B cell (primary cell): ENCODE results near the gene CHCHD3. TPM values are rescaled to one million over a fixed set of nuclear protein-coding genes. Genes with fewer than 3 reads are reported as not detected.
A peak's percentile ranks its signal among the peaks of the same experiment; 100 is the strongest.

Experiments
- ATAC-seq: fragments of 200-7000 bp; cut with Tn5 transposase; one replicate; pipeline ENCODE4 v1.10.0; 2021; ENCODE audit warnings: low read depth, mild to moderate bottlenecking, moderate number of reproducible peaks, moderate library complexity
- CTCF ChIA-PET: fragments of 350-600 bp; sonication (Branson Sonifier 250); formaldehyde crosslinking; loops from one replicate; lab custom pipeline; 2021; ENCODE audit warnings: antibody characterized with exemption, inconsistent platforms; lab: Charles Lee
- POLR2A ChIA-PET: fragments of 350-600 bp; sonication (Branson Sonifier 250); formaldehyde crosslinking; loops from one replicate; lab custom pipeline; 2021; ENCODE audit warnings: antibody characterized with exemption; lab: Charles Lee
- DNase-seq: peaks from one replicate; pipeline ENCODE4 v3.0.0; 2013
- H2AFZ ChIP-seq: 2 replicates; pipeline ENCODE4 v1.6.1; 2012; ENCODE audit warnings: mild to moderate bottlenecking, low read depth, low read length; ENCODE audit not compliant: insufficient read depth, poor library complexity, severe bottlenecking
- H3K27ac ChIP-seq, 2 donors: 1 replicate in 1 of 2; 2 replicates in 1 of 2; pipeline ENCODE4 v1.5.1; 2012 to 2013; ENCODE audit warnings: low read length in 2 of 2, mild to moderate bottlenecking in 2 of 2, moderate library complexity in 1 of 2
- H3K27me3 ChIP-seq, 4 experiments: fragments of 200-600 bp in 1 of 4; sonication (generic) in 1 of 4; replicated peaks in 1 of 4; 1 replicate in 2 of 4; 2 replicates in 2 of 4; pipeline versions ENCODE4 v1.6.1 to v1.7.0; 2013 to 2016; ENCODE audit warnings: low read length in 3 of 4, mild to moderate bottlenecking in 2 of 4, mixed read lengths in 1 of 4, moderate library complexity in 1 of 4; ENCODE audit not compliant: insufficient read depth in 4 of 4, control insufficient read depth in 3 of 4; ENCODE audit errors: control extremely low read depth in 1 of 4
- H3K36me3 ChIP-seq, 2 experiments: replicated peaks in 1 of 2; 1 replicate in 1 of 2; 2 replicates in 1 of 2; pipeline versions ENCODE4 v1.6.1 to v1.7.1; 2013; ENCODE audit warnings: low read length in 1 of 2; ENCODE audit not compliant: insufficient read depth in 2 of 2, control insufficient read depth in 1 of 2; ENCODE audit errors: control extremely low read depth in 1 of 2, extremely low read depth in 1 of 2
- H3K4me1 ChIP-seq, 2 donors: fragments of 200-600 bp in 1 of 2; sonication (generic) in 1 of 2; 1 replicate in 1 of 2; 2 replicates in 1 of 2; pipeline versions ENCODE4 v1.5.1 to v1.6.1; 2013 to 2017; ENCODE audit warnings: low read length in 2 of 2; ENCODE audit not compliant: control insufficient read depth in 2 of 2, insufficient read depth in 2 of 2
- H3K4me2 ChIP-seq: replicated peaks from 2 replicates; pipeline ENCODE3; 2012; ENCODE audit warnings: mild to moderate bottlenecking, low read depth, low read length; ENCODE audit not compliant: poor library complexity, severe bottlenecking
- H3K4me3 ChIP-seq, 5 experiments: fragments of 200-600 bp in 1 of 5; sonication (generic) in 1 of 5; 1 replicate in 3 of 5; 2 replicates in 2 of 5; pipeline versions ENCODE4 v1.5.1 to v1.7.0; 2011 to 2016; ENCODE audit warnings: low read length in 4 of 5, mild to moderate bottlenecking in 4 of 5, low read depth in 2 of 5, control low read depth in 1 of 5, moderate library complexity in 1 of 5; ENCODE audit not compliant: insufficient read depth in 1 of 5; ENCODE audit errors: control extremely low read depth in 1 of 5, extremely low read depth in 1 of 5
- H3K79me2 ChIP-seq: fragments of 200-600 bp; sonication (generic); one replicate; pipeline ENCODE4 v1.6.0; 2016; ENCODE audit warnings: low read length; ENCODE audit not compliant: control insufficient read depth, insufficient read depth
- H3K9ac ChIP-seq: fragments of 200-600 bp; sonication (generic); 2 replicates; pipeline ENCODE4 v1.6.1; 2017; ENCODE audit warnings: mild to moderate bottlenecking, low read length, moderate library complexity
- H3K9me3 ChIP-seq, 3 donors: one replicate each; pipeline versions ENCODE4 v1.6.1 to v1.7.1; 2013; ENCODE audit warnings: low read length in 2 of 3; ENCODE audit not compliant: control insufficient read depth in 2 of 3, insufficient read depth in 1 of 3; ENCODE audit errors: control extremely low read depth in 1 of 3
- H4K20me1 ChIP-seq: 2 replicates; pipeline ENCODE4 v1.6.0; 2012; ENCODE audit warnings: mild to moderate bottlenecking, low read length; ENCODE audit not compliant: insufficient read depth, control insufficient read depth, poor library complexity, severe bottlenecking
- H3K27ac Mint-ChIP-seq: one replicate; pipeline ENCODE4 v1.8.0; 2021; ENCODE audit warnings: mixed read lengths
- H3K27me3 Mint-ChIP-seq: one replicate; pipeline ENCODE4 v1.8.0; 2021; ENCODE audit warnings: mixed read lengths
- H3K4me1 Mint-ChIP-seq: one replicate; pipeline ENCODE4 v1.8.0; 2021; ENCODE audit warnings: mixed read lengths
- H3K4me3 Mint-ChIP-seq: one replicate; pipeline ENCODE4 v1.8.0; 2021; ENCODE audit warnings: mixed read lengths
- H3K9me3 Mint-ChIP-seq: one replicate; pipeline ENCODE4 v1.8.0; 2022; ENCODE audit warnings: mixed read lengths; ENCODE audit not compliant: insufficient read depth
- EZH2 ChIP-seq: IDR thresholded peaks from 2 replicates; pipeline ENCODE4 v1.6.1; 2012; ENCODE audit warnings: borderline replicate concordance, low read depth, mild to moderate bottlenecking, moderate library complexity, low read length; ENCODE audit not compliant: insufficient read depth, poor library complexity, severe bottlenecking
- WGBS: methylation state at CpG from one replicate; pipeline ENCODE4 v1.1.5; 2013; ENCODE audit warnings: missing lambda C conversion rate; ENCODE audit not compliant: insufficient coverage; 5-methylcytosine and 5-hydroxymethylcytosine counted together
- intact Hi-C: fragments of 100-400 bp; cut with micrococcal nuclease; formaldehyde crosslinking; loops from one replicate; pipeline ENCODE4 v1.10.0; 2022
- polyA plus RNA-seq: library from polyadenylated mRNA; depleted of rRNA; stranded (reverse); fragments of >200 nt; gene quantifications from 2 replicates; pipeline ENCODE4 v1.2.3, GENCODE V29; 2012
- total RNA-seq, 2 donors: library from RNA; stranded (reverse); fragments of 120-200 nt in 1 of 2; gene quantifications; 1 replicate in 1 of 2; 2 replicates in 1 of 2; pipeline versions ENCODE4 v1.2.3 to v1.2.4, GENCODE V29; 2013 to 2022
- TF ChIP-seq, protein P1 (sequence below): fragments of 200-600 bp; IDR thresholded peaks from one replicate; pipeline ENCODE4 v1.8.0; 2022; ENCODE audit warnings: antibody characterized with exemption, mild to moderate bottlenecking

Gene CHCHD3
- total and polyA plus RNA-seq, 2 donors (not counting 1 experiment from before 2014, with no cell fraction given): 20.1 to 38.4 TPM

DNA sequence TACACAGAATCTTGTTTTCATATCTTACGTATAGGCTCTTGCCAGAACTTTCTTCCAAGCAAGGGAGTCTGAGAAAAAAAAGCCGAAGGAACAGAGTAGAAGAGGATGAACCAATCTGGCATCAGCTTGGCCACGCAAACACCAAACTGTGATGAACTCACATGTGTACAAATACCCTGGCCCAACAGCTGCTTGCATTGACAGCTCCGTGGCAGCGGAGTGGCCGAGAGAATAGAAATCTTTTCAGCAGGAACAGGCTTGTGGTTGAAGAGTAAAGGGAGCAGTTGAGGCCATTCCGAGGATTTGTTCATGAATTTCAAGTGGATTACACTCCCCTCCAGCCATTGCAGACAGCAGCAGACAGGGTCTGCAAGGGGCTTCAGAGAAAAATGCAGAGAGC lies 331.8 kb downstream of the CHCHD3 start:
- H3K79me2 ChIP-seq: no peaks in the 10 kb centered on the region
- H3K9me3 ChIP-seq: no peaks in the 10 kb centered on the region
- H3K4me2 ChIP-seq: no peak overlapping the region
- no peaks in the 10 kb centered on the region for H3K36me3 ChIP-seq
- ChIA-PET POLR2A (no interaction called here), CTCF (no interaction called here)
- no peaks in the 10 kb centered on the region for H4K20me1 ChIP-seq
- TF ChIP-seq, protein P1, sequence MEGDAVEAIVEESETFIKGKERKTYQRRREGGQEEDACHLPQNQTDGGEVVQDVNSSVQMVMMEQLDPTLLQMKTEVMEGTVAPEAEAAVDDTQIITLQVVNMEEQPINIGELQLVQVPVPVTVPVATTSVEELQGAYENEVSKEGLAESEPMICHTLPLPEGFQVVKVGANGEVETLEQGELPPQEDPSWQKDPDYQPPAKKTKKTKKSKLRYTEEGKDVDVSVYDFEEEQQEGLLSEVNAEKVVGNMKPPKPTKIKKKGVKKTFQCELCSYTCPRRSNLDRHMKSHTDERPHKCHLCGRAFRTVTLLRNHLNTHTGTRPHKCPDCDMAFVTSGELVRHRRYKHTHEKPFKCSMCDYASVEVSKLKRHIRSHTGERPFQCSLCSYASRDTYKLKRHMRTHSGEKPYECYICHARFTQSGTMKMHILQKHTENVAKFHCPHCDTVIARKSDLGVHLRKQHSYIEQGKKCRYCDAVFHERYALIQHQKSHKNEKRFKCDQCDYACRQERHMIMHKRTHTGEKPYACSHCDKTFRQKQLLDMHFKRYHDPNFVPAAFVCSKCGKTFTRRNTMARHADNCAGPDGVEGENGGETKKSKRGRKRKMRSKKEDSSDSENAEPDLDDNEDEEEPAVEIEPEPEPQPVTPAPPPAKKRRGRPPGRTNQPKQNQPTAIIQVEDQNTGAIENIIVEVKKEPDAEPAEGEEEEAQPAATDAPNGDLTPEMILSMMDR: no peak
- no peak for TF ChIP-seq EZH2
- DNase-seq (no peak), ATAC-seq (no peak)
- Mint-ChIP-seq H3K27me3 (peaks cover 22% of the 10 kb centered on the region), H3K4me1 (no peaks in the 10 kb centered on the region), H3K9me3 (no peaks in the 10 kb centered on the region), H3K27ac (no peak overlapping the region), H3K4me3 (peak overlapping the region; percentile 3)
- no peaks in the 10 kb centered on the region for H3K4me1 ChIP-seq
- 77% methylated on average over 3 of the region's 7 CpGs for WGBS
- H3K4me3 ChIP-seq: no peak overlapping the region
- no peaks in the 10 kb centered on the region for H3K27me3 ChIP-seq
- intact Hi-C loops: no loop called here
- H3K9ac ChIP-seq: no peak overlapping the region
- H2AFZ ChIP-seq: no peak overlapping the region
- H3K27ac ChIP-seq: no peak overlapping the region

DNA sequence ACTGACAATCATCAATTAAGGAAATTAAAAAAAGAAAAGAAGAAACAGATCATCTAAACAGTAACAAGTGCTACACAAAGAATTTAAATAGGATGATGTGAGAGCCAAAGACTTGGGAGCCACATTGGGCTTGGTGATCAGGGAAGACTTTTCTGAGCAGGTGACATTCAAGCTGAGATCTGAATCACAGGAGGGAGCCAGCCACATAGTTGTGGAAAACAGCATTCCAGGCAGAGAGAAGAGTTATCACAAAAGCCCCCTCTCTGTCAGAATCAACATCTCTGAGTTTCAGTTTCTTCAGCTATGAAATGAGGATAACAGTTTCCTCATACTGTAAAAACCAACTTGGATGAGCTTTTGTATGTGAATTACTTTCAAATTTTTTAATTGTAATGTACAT lies 336.4 kb downstream of the CHCHD3 start:
- Histone ChIP-seq H3K27ac (no peak overlapping the region), H3K27me3 (no peaks in the 10 kb centered on the region), H3K4me2 (no peak overlapping the region), H3K9ac (no peak overlapping the region), H3K9me3 (peaks cover 0 to 7% (median 5%) of the 10 kb centered on the region in 3 donors), H4K20me1 (no peaks in the 10 kb centered on the region), H2AFZ (no peak overlapping the region), H3K79me2 (no peaks in the 10 kb centered on the region), H3K4me3 (no peak overlapping the region), H3K4me1 (no peaks in the 10 kb centered on the region), H3K36me3 (no peaks in the 10 kb centered on the region)
- no peak for TF ChIP-seq EZH2
- TF ChIP-seq, protein P1: no peak
- ChIA-PET CTCF (no interaction called here), POLR2A (no interaction called here)
- no peak overlapping the region for H3K27ac Mint-ChIP-seq
- H3K4me3 Mint-ChIP-seq: no peak overlapping the region
- ATAC-seq: no peak
- H3K27me3 Mint-ChIP-seq: peaks cover 27% of the 10 kb centered on the region
- DNase-seq: no peak
- no peaks in the 10 kb centered on the region for H3K4me1 Mint-ChIP-seq
- H3K9me3 Mint-ChIP-seq: no peaks in the 10 kb centered on the region
- intact Hi-C loops: no loop called here
